Gastrocnemius medialis (tissue), 4 donors: ENCODE data around the gene UTY. TPM values are rescaled to one million over a fixed set of nuclear protein-coding genes. Genes with fewer than 3 reads are reported as not detected.
A peak's percentile ranks its signal among the peaks of the same experiment; 100 is the strongest.
"Not testable (repeated sequence)": the region's sequence is repeated elsewhere in the genome, so short reads cannot be mapped to it uniquely, and the experiment has no call there.

Source experiments
- ATAC-seq, 2 donors: fragments of 150-250 bp; one replicate each; pipeline ENCODE4 v1.9.1; 2016
- DNase-seq, 2 donors: peaks; one replicate each; pipeline ENCODE4 v3.0.0-alpha.2; 2019
- H3K27ac ChIP-seq, 4 donors: fragments of 200-600 bp; sonication (generic); 1 replicate in 1 of 4; 2 replicates in 3 of 4; pipeline ENCODE4 v1.5.1; 2016 to 2018; ENCODE audit warnings: mild to moderate bottlenecking in 2 of 4, moderate library complexity in 1 of 4
- H3K27me3 ChIP-seq, 3 donors: fragments of 200-600 bp; sonication (generic) in 2 of 3; 1 replicate in 1 of 3; 2 replicates in 2 of 3; pipeline versions ENCODE4 v1.5.1 to v1.6.0; 2016 to 2019; ENCODE audit warnings: mild to moderate bottlenecking in 1 of 3, moderate library complexity in 1 of 3
- H3K36me3 ChIP-seq, 2 donors: fragments of 200-600 bp; sonication (generic) in 1 of 2; one replicate each; pipeline ENCODE4 v1.5.1; 2017 to 2018
- H3K4me1 ChIP-seq, 2 donors: fragments of 200-600 bp; sonication (generic) in 1 of 2; one replicate each; pipeline ENCODE4 v1.5.1; 2016 to 2017; ENCODE audit warnings: mild to moderate bottlenecking in 2 of 2
- H3K4me3 ChIP-seq, 4 donors: fragments of 200-600 bp; sonication (generic) in 3 of 4; 1 replicate in 1 of 4; 2 replicates in 3 of 4; pipeline ENCODE4 v1.5.1; 2016 to 2019; ENCODE audit warnings: mild to moderate bottlenecking in 2 of 4
- H3K9me3 ChIP-seq, 3 donors: fragments of 200-600 bp; sonication (generic) in 2 of 3; 1 replicate in 1 of 3; 2 replicates in 2 of 3; pipeline ENCODE4 v1.5.1; 2016 to 2019
- CTCF ChIP-seq, 5 experiments: fragments of 450-650 bp in 3 of 5; fragments of 200-600 bp in 2 of 5; sonication (generic) in 2 of 5; IDR thresholded peaks in 4 of 5; conservative IDR thresholded peaks in 1 of 5; 1 replicate in 4 of 5; 2 replicates in 1 of 5; pipeline ENCODE4 v1.5.1; 2016 to 2019; ENCODE audit warnings: antibody characterized with exemption in 5 of 5, mild to moderate bottlenecking in 3 of 5, moderate library complexity in 3 of 5
- POLR2A ChIP-seq, 2 donors: fragments of 450-650 bp; IDR thresholded peaks; one replicate each; pipeline ENCODE4 v1.6.1; 2017; ENCODE audit warnings: antibody characterized with exemption in 2 of 2, mild to moderate bottlenecking in 2 of 2, moderate library complexity in 2 of 2
- in situ Hi-C, 4 donors: fragments of 200-750 bp; cut with MboI; loops; one replicate each; pipeline versions ENCODE4 v1.15.0 to v1.8.0; 2017; ENCODE audit warnings: low sequenced_read_pairs in 4 of 4
- intact Hi-C: fragments of 100-400 bp; cut with DNase I; formaldehyde crosslinking; loops from one replicate; pipeline ENCODE4 v1.15.1; 2023; ENCODE audit warnings: low total_unique reads
- total RNA-seq, 4 donors: library from RNA; depleted of rRNA; stranded (reverse); fragments of >200 nt; gene quantifications; one replicate each; pipeline versions ENCODE4 v1.1.0 to v1.2.3, GENCODE V29; 2016

UTY gene
- total RNA-seq, 4 donors from 2014 or later, result 17.2 to 39.4 TPM; not detected in 2

- Histone ChIP-seq H3K27ac (no peak overlapping the region), H3K9me3 (no peaks in the 10 kb centered on the region), H3K4me3 (no peak overlapping the region), H3K36me3 (no peaks in the 10 kb centered on the region), H3K27me3 (no peaks in the 10 kb centered on the region), H3K4me1 (no peaks in the 10 kb centered on the region)
- in situ Hi-C loops (no loop called here), intact Hi-C loops (no loop called here)
- DNase-seq (no peak), ATAC-seq (no peak)
- no peak for TF ChIP-seq POLR2A (IDR thresholded peaks at IDR 0.05)
- no peak for TF ChIP-seq CTCF (IDR thresholded peaks at IDR 0.05 in 4 of 5, conservative IDR thresholded peaks at IDR 0.05 in 1 of 5)
These were observed 179.0 kb downstream of the UTY start for GRCh38 chrY:13300795-13301194.

GRCh38 chrY:13299411-13299810 lies 180.4 kb downstream of the UTY start:
- Histone ChIP-seq H3K9me3 (no peaks in the 10 kb centered on the region), H3K27ac (no peak overlapping the region), H3K4me3 (no peak overlapping the region), H3K36me3 (no peaks in the 10 kb centered on the region), H3K4me1 (no peaks in the 10 kb centered on the region), H3K27me3 (no peaks in the 10 kb centered on the region)
- DNase-seq, result no peak
- intact Hi-C loops, result no loop called here
- in situ Hi-C loops, result no loop called here
- TF ChIP-seq POLR2A (IDR thresholded peaks at IDR 0.05), result no peak
- ATAC-seq, result no peak

GRCh38 chrY:13296176-13296890 lies 183.5 kb downstream of the UTY start:
- in situ Hi-C loops, result no loop called here

GRCh38 chrY:13295026-13295425 lies 184.8 kb downstream of the UTY start:
- in situ Hi-C loops (no loop called here), intact Hi-C loops (no loop called here)
- no peaks in the 10 kb centered on the region for H3K4me1 ChIP-seq
- H3K9me3 ChIP-seq, result no peaks in the 10 kb centered on the region
- TF ChIP-seq CTCF (IDR thresholded peaks at IDR 0.05 in 4 of 5, conservative IDR thresholded peaks at IDR 0.05 in 1 of 5) (no peak), POLR2A (IDR thresholded peaks at IDR 0.05) (no peak)
- DNase-seq (no peak), ATAC-seq (no peak)
- no peaks in the 10 kb centered on the region for H3K27me3 ChIP-seq
- H3K36me3 ChIP-seq, result no peaks in the 10 kb centered on the region
- H3K27ac ChIP-seq, result no peak overlapping the region
- H3K4me3 ChIP-seq, result no peak overlapping the region

More at GRCh38 chrY:13296176-13296890, 183.5 kb downstream of the UTY start:
- Histone ChIP-seq H3K4me3 (no peak overlapping the region), H3K27ac (no peak overlapping the region), H3K4me1 (no peaks in the 10 kb centered on the region), H3K36me3 (no peaks in the 10 kb centered on the region), H3K27me3 (no peaks in the 10 kb centered on the region), H3K9me3 (no peaks in the 10 kb centered on the region)
- no peak for DNase-seq
- intact Hi-C loops, result no loop called here
- TF ChIP-seq CTCF (IDR thresholded peaks at IDR 0.05 in 4 of 5, conservative IDR thresholded peaks at IDR 0.05 in 1 of 5) (no peak), POLR2A (IDR thresholded peaks at IDR 0.05) (no peak)
- ATAC-seq, result no peak

GRCh38 chrY:13291199-13291598 lies 188.6 kb downstream of the UTY start:
- Histone ChIP-seq H3K4me1 (no peaks in the 10 kb centered on the region), H3K4me3 (no peak overlapping the region), H3K27ac (no peak overlapping the region), H3K27me3 (no peaks in the 10 kb centered on the region), H3K9me3 (no peaks in the 10 kb centered on the region), H3K36me3 (no peaks in the 10 kb centered on the region)
- intact Hi-C loops (no loop called here), in situ Hi-C loops (no loop called here)
- no peak for DNase-seq
- ATAC-seq, result no peak
- TF ChIP-seq CTCF (IDR thresholded peaks at IDR 0.05 in 4 of 5, conservative IDR thresholded peaks at IDR 0.05 in 1 of 5), result no peak
- TF ChIP-seq POLR2A (IDR thresholded peaks at IDR 0.05), result no peak

- peak in 1 of 2 donors; percentile 55 for ATAC-seq
These were observed 197.4 kb downstream of the UTY start for GRCh38 chrY:13282151-13283054.

More at GRCh38 chrY:13282151-13283054, 197.4 kb downstream of the UTY start:
- H3K27ac ChIP-seq, H3K36me3 ChIP-seq, in situ Hi-C loops, H3K9me3 ChIP-seq, intact Hi-C loops, H3K4me3 ChIP-seq, H3K4me1 ChIP-seq, H3K27me3 ChIP-seq: not testable (repeated sequence)
- DNase-seq, result peak; percentile 2 to 45
